ENCODE data around the gene COL20A1.
A peak's percentile ranks its signal among the peaks of the same experiment; 100 is the strongest.
"Not testable (repeated sequence)": the region's sequence is repeated elsewhere in the genome, so short reads cannot be mapped to it uniquely, and the experiment has no call there.

The COL20A1 gene

GRCh38 chr20:63291811-63292210, 1.2 kb upstream of the COL20A1 start:
- no peak for DNase-seq

- no peak for DNase-seq
These were observed 689 bp upstream of the COL20A1 start for GRCh38 chr20:63292292-63292701.

- DNase-seq, result no peak
These were observed 470 bp downstream of the COL20A1 start for GRCh38 chr20:63293456-63293855.

DNA sequence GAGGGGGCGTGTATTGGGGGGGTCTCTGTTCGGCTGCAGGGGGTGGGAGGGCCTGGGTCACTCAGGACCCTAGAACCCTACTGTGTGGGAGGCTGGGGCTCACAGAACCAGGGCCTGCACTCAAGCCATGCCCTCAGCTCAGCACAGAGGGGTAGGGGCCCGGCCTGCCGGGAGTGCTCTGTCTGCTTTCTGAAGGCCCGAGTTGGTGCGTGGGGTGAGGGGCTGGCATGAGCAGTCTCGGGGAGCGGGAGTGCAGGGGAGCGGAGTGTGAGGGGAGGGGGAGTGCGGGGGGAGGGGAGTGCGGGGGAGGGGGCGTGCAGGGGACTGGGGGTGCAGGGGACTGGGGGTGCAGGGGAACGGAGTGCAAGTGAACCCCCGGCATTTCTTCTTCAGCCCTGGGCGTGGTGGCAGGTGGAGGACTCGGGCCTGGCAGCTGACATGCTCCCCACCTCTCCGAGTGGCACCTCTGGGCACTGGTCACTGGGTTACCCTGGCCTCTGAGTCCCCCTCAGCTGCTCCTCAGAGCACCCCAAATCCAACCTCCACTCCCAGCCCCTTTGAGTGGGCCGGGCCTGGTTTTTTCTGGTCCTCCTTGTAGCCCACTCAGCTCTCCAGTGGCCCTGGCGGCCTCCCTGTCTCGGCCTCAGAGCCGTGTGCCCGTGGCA, 1.0 kb downstream of the COL20A1 start:
- no peak for DNase-seq

DNA sequence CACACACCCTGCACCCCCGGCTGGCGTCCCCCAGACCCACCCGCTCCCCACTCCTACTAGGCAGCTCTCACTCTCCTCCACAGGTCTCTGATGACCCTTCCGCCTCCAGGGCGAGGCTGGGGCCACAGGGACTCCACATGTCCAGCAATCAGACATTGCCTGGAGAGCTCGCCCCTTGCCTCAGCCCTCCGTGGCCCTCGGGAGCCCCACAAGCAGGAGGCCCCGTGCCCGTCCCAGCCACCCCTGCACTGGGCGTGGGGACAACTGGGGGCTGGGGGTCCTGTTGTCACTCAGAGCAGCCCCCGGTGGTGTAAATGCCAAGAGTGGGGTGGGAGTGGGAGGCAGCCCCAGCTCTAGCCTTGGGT, 1.5 kb downstream of the COL20A1 start:
- no peak for DNase-seq

- DNase-seq, result no peak
These were observed 2.0 kb downstream of the COL20A1 start for GRCh38 chr20:63295018-63295417.

DNA sequence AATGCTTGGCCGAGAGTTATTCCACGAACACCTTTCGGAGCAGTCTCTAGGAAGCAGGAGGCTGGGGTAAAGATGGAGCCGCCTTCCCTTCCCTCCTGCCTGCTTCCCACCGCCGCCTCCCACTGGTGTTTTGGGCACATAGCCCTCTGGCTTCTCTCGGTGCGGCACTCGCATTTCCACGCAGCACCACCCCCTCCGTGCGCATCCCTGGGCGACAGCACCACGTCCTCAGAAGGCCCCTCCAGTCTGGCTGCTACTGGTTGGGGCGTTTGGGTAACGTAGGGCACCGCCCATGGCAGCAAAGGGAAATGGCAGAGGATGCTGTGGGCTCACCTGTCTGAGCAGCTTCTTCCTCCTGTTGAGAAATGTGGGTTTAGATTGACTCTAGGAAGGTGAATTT, 2.4 kb downstream of the COL20A1 start:
- peak; percentile 20 for DNase-seq

GRCh38 chr20:63295846-63296245, 2.9 kb downstream of the COL20A1 start:
- DNase-seq, result no peak

GRCh38 chr20:63296531-63297299, 3.7 kb downstream of the COL20A1 start:
- DNase-seq, result no peak

DNA sequence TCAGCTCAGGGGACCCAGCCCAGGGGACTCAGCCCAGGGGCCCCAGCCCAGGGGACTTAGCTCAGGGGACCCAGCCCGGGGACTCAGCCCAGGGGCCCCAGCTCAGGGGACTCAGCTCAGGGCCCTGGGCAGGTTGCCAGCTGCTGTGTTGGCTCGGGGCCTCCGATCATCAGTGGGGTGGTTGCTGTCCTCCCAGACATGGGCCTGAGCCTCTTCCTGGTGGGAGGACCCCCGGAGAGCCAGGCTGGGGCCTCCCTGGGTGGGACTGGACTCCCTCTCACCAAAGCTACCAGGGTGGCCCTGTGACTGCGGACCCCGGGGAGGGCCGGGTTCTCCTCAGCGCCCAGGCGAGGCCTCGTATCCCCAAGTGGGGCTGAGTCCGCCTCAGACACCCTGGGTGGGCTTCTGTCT, 4.4 kb downstream of the COL20A1 start:
- no peak for DNase-seq

GRCh38 chr20:63297796-63298572, 5.0 kb downstream of the COL20A1 start:
- DNase-seq, result no peak

DNA sequence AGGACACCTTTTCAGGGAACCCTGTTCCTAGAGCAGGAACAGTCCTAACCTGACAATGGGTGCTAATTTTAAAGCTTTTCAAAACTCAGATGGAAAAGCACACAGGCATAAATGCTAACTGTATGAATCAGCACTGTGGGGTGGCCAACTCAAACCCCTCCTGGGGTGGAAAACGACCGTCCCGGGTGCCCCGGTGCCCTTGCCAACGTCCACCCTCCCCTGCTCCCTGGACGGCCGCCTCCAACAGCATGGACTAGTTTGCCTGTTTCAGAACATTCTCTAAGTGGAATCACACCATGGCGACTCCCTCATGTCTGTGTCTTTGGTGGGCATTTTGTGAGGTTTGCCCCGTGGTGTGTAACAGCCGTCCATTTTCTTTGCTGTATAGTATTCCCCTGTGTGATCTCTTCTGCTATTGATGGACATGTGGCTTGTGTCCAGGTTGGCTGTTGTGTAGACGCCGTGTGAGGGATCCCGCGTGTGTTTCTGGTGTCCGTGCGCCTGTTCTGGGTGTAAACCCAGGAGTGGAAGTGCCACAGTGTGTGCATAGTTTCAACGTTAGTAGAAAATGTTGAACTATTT, 5.8 kb downstream of the COL20A1 start:
- no peak for DNase-seq

- DNase-seq, result no peak
These were observed 8.7 kb downstream of the COL20A1 start for GRCh38 chr20:63301671-63302070.

DNA sequence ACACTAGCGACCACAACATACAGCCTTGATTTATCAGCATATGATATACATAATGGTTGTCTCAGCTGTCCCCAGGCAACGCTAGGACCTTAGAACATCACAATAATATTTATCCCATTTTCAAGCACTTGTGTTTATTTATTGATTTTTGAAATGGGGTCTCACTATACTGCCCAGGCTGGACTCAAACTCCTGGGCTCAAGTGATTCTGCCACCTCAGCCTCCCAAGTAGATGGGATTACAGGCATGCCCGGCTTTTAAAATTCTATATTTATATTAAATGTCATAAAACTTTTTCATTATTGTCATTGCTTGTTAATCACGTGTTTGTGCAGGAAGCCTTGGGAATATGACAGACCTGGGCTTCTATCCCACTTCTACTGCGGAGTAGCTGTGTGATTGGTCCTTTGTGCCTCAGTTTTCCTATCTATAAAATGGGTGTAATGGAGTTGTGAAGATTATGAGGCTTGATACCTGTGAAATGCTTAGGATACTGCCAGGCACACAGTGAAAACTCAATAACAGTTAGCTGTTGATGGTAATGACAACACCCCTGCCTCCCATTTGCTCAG, 10.2 kb downstream of the COL20A1 start:
- no peak for DNase-seq

DNA sequence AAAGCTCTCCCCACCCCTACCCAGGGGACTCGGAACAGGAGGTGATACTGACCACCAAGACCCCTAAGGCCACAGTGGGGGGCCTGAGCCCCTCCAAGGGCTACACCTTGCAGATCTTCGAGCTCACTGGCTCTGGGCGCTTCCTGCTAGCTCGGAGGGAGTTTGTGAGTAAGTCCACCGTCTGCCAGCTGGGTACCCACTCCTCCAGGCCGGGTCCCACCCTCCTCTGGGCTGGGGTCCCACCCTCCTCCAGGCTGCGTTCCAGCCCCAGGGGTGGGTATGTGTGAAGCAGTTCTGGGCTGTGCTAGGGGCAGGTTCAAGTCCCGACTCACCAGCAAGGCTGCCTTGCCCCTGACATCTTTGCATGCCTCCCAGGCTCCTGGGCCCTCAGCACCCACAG, 12.4 kb downstream of the COL20A1 start:
- DNase-seq, result no peak

DNA sequence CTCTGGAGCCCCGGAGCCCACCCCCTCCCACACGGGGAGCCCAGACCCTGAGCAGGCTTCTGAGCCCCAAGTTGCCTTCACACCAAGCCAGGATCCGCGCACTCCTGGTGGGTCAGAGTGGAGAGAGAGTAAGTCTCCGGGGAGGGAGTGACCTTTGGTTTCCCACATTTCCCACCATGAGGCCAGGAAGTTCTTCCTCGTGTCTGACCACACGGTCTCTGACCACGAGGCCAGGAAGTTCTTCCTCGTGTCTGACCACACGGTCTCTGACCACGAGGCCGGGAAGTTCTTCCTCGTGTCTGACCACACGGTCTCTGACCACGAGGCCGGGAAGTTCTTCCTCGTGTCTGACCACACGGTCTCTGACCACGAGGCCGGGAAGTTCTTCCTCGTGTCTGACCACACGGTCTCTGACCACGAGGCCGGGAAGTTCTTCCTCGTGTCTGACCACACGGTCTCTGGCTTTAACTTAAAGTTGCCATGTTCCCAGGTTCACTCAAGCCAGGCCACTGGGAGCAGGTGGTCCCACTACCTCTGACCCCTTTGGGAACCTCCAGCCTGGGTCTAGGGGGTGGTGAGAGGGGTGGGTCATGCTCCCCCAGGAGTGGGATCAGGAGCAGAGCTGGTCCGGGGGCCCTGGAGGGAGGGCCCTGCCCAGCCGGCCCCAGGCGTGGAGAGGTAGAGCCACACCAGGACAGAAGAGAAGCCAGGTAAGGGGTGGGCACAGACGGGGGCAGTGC, 13.1 kb downstream of the COL20A1 start:
- not testable (repeated sequence) for DNase-seq

GRCh38 chr20:63306673-63307537, 13.9 kb downstream of the COL20A1 start:
- DNase-seq, result no peak

DNA sequence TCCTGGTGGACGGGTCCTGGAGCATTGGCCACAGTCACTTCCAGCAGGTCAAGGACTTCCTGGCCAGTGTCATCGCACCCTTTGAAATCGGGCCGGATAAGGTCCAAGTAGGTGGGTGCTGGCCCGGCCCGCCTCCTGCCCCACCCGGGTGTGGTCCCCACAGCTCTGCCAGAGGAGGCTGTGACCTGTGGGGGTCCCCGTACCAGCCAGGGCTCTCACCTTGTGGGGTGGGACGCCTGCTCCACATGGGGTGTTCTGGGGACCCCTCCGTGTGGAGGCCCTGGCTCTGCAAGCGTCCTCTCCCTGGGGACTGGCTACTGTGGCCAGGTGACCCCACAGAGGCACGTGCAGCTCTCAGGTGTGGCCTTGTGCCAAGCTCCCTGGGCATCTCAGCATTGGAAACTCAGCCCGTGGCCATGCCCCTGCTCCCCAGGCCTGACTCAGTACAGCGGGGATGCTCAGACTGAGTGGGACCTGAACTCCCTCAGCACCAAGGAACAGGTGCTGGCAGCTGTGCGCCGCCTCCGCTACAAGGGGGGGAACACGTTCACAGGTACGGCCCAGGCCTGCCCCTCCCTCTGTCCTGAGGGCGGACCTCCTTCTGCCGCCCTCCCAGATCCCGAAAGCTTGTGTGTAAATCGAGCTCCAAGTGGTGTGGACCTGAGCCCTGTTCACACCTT, 14.7 kb downstream of the COL20A1 start:
- DNase-seq, result no peak

GRCh38 chr20:63308218-63308911, 15.4 kb downstream of the COL20A1 start:
- no peak for DNase-seq

All from CD4-positive, alpha-beta T cell treated with Interleukin-17A for 4 hours (primary cell).